ENCODE measurements around the gene INPPL1.

The INPPL1 gene

GRCh38 chr11:72243173-72244059 lies 18.8 kb downstream of the INPPL1 start:
- no peak for ATAC-seq (ENCODE audit: low read depth)
- Histone ChIP-seq H3K36me3 (ENCODE audit: low read depth) (peaks cover 2% of the 10 kb centered on the region; the same call in 1 of the 2 replicates), H3K9me3 (ENCODE audit: severe bottlenecking) (no peaks in the 10 kb centered on the region), H3K4me1 (ENCODE audit: insufficient read depth, poor library complexity, severe bottlenecking) (no peaks in the 10 kb centered on the region), H3K27me3 (ENCODE audit: insufficient read depth, poor library complexity, severe bottlenecking) (peaks cover 46% of the 10 kb centered on the region), H3K27ac (ENCODE audit: poor library complexity, severe bottlenecking) (no peak overlapping the region), H3K4me3 (ENCODE audit: severe bottlenecking) (no peak overlapping the region)
- no peak for TF ChIP-seq CTCF (IDR thresholded peaks at IDR 0.05; ENCODE audit: poor library complexity, severe bottlenecking)
- no peak for DNase-seq (ENCODE audit: low spot score)

GRCh38 chr11:72244060-72244360 lies 19.4 kb downstream of the INPPL1 start, which contains the start of gene PHOX2A:
Gene PHOX2A (minus strand): TSS chr11:72244176. CDS start chr11:72244004, 172 bp downstream.
- Histone ChIP-seq H3K27me3 (ENCODE audit: insufficient read depth, poor library complexity, severe bottlenecking) (peaks cover 46% of the 10 kb centered on the region), H3K36me3 (ENCODE audit: low read depth) (no peaks in the 10 kb centered on the region), H3K27ac (ENCODE audit: poor library complexity, severe bottlenecking) (no peak within 1 kb of the TSS), H3K4me1 (ENCODE audit: insufficient read depth, poor library complexity, severe bottlenecking) (no peaks in the 10 kb centered on the region), H3K4me3 (ENCODE audit: severe bottlenecking) (no peak within 1 kb of the TSS), H3K9me3 (ENCODE audit: severe bottlenecking) (no peaks in the 10 kb centered on the region)
- TF ChIP-seq CTCF (IDR thresholded peaks at IDR 0.05; ENCODE audit: poor library complexity, severe bottlenecking) = no peak
- ATAC-seq (ENCODE audit: low read depth) = no peak
- DNase-seq (ENCODE audit: low spot score) = no peak

- DNase-seq (ENCODE audit: low spot score) = no peak
- no peak for ATAC-seq (ENCODE audit: low read depth)
- Histone ChIP-seq H3K27me3 (ENCODE audit: insufficient read depth, poor library complexity, severe bottlenecking) (peaks cover 46% of the 10 kb centered on the region), H3K4me3 (ENCODE audit: severe bottlenecking) (no peak overlapping the region), H3K9me3 (ENCODE audit: severe bottlenecking) (no peaks in the 10 kb centered on the region), H3K36me3 (ENCODE audit: low read depth) (no peaks in the 10 kb centered on the region), H3K4me1 (ENCODE audit: insufficient read depth, poor library complexity, severe bottlenecking) (no peaks in the 10 kb centered on the region), H3K27ac (ENCODE audit: poor library complexity, severe bottlenecking) (no peak overlapping the region)
- no peak for TF ChIP-seq CTCF (IDR thresholded peaks at IDR 0.05; ENCODE audit: poor library complexity, severe bottlenecking)
Measured at GRCh38 chr11:72244361-72245262, 20.0 kb downstream of the INPPL1 start.

- TF ChIP-seq CTCF (IDR thresholded peaks at IDR 0.05; ENCODE audit: poor library complexity, severe bottlenecking) = no peak
- no peak overlapping the region for H3K27ac ChIP-seq (ENCODE audit: poor library complexity, severe bottlenecking)
- ATAC-seq (ENCODE audit: low read depth) (no peak), DNase-seq (ENCODE audit: low spot score) (no peak)
- H3K4me3 ChIP-seq (ENCODE audit: severe bottlenecking) = no peak overlapping the region
- peaks cover 42% of the 10 kb centered on the region for H3K27me3 ChIP-seq (ENCODE audit: insufficient read depth, poor library complexity, severe bottlenecking)
- H3K36me3 ChIP-seq (ENCODE audit: low read depth) = no peaks in the 10 kb centered on the region
- H3K9me3 ChIP-seq (ENCODE audit: severe bottlenecking) = no peaks in the 10 kb centered on the region
- H3K4me1 ChIP-seq (ENCODE audit: insufficient read depth, poor library complexity, severe bottlenecking) = no peaks in the 10 kb centered on the region
Measured at GRCh38 chr11:72245263-72245816, 20.8 kb downstream of the INPPL1 start.

All from RWPE2 (cell line).